Epidermal melanocyte (primary cell): ENCODE measurements around the gene TOP1.
"Not testable (repeated sequence)": the region's sequence is repeated elsewhere in the genome, so short reads cannot be mapped to it uniquely, and the experiment has no call there.

Experiments
- DNase-seq: peaks from one replicate; pipeline ENCODE4 v3.0.0; 2011; ENCODE audit warnings: low spot score; ENCODE audit not compliant: insufficient read length

The TOP1 gene

GRCh38 chr20:41003936-41004294, 24.7 kb upstream of the TOP1 start:
- DNase-seq: not testable (repeated sequence)

- DNase-seq: no peak
Observed at GRCh38 chr20:41004531-41005360, 23.9 kb upstream of the TOP1 start.

GRCh38 chr20:41005361-41005729, 23.3 kb upstream of the TOP1 start:
- DNase-seq: peak; percentile 69

GRCh38 chr20:41006126-41006935, 22.3 kb upstream of the TOP1 start:
- no peak for DNase-seq

- DNase-seq: no peak
Observed at GRCh38 chr20:41006936-41007474, 21.6 kb upstream of the TOP1 start.

GRCh38 chr20:41007481-41007880, 21.1 kb upstream of the TOP1 start:
- DNase-seq: no peak

- DNase-seq: no peak
Observed at GRCh38 chr20:41009946-41010345, 18.7 kb upstream of the TOP1 start.

GRCh38 chr20:41011551-41012067, 17.0 kb upstream of the TOP1 start:
- DNase-seq: no peak

GRCh38 chr20:41014561-41015088, 14.0 kb upstream of the TOP1 start:
- no peak for DNase-seq

GRCh38 chr20:41017448-41018042, 11.1 kb upstream of the TOP1 start:
- no peak for DNase-seq

GRCh38 chr20:41018153-41018552, 10.5 kb upstream of the TOP1 start:
- DNase-seq: no peak

- DNase-seq: no peak
Observed at GRCh38 chr20:41023549-41023948, 5.1 kb upstream of the TOP1 start.

- DNase-seq: no peak
Observed at GRCh38 chr20:41027366-41027765, 1.3 kb upstream of the TOP1 start.

- no peak for DNase-seq
Observed at GRCh38 chr20:41027872-41028358, 707 bp upstream of the TOP1 start.

GRCh38 chr20:41029150-41029901, 704 bp downstream of the TOP1 start:
- no peak for DNase-seq

GRCh38 chr20:41030061-41030460, 1.4 kb downstream of the TOP1 start:
- no peak for DNase-seq

GRCh38 chr20:41030531-41031242, 2.1 kb downstream of the TOP1 start:
- DNase-seq: no peak

- no peak for DNase-seq
Observed at GRCh38 chr20:41031243-41031619, 2.6 kb downstream of the TOP1 start.

GRCh38 chr20:41032271-41032670, 3.6 kb downstream of the TOP1 start:
- no peak for DNase-seq

GRCh38 chr20:41034239-41034638, 5.6 kb downstream of the TOP1 start:
- DNase-seq: no peak
